HG02642 (cell line): Measurements from ENCODE around the gene AIRE.
"Not testable (repeated sequence)": the region's sequence is repeated elsewhere in the genome, so short reads cannot be mapped to it uniquely, and the experiment has no call there.

Source experiments
- ATAC-seq: cut with Tn5 transposase; IDR thresholded peaks from one replicate; pipeline ENCODE4 v1.9.1; 2021; ENCODE audit warnings: mild to moderate bottlenecking; ENCODE audit not compliant: unreplicated experiment, poor library complexity

Gene AIRE

DNA sequence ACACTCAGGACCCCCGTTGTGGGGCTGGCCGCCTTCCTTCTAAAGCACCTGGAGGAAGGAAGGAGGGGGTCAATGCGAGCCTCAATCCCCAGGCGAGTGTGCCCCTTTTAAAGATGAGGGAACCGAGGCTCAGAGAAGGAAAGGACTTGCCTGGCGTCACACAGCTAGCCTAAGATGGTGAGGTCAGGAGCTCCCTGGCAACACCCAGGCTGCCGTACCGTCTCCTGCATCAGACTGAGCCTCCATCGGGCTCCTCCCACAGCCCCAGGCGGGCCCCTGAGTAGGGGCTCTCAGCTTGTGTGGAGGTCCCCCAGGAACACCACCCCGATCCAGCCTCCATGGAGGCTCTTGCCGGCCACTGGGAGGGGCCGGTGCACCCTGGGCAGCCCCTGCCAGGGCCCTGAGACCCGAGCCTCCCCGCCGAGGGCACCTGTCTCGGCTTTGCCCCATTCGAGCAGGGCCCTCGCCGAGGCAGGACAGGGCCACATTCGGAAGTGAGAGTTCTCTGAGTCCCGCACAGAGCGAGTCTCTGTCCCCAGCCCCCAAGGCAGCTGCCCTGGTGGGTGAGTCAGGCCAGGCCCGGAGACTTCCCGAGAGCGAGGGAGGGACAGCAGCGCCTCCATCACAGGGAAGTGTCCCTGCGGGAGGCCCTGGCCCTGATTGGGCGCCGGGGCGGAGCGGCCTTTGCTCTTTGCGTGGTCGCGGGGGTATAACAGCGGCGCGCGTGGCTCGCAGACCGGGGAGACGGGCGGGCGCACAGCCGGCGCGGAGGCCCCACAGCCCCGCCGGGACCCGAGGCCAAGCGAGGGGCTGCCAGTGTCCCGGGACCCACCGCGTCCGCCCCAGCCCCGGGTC is at the start of gene AIRE:
TSS of gene AIRE (plus strand) at position 739 of the 855 bp plus-strand sequence. CDS start 131 bp downstream, outside the sequence.
- ATAC-seq, result no peak

DNA sequence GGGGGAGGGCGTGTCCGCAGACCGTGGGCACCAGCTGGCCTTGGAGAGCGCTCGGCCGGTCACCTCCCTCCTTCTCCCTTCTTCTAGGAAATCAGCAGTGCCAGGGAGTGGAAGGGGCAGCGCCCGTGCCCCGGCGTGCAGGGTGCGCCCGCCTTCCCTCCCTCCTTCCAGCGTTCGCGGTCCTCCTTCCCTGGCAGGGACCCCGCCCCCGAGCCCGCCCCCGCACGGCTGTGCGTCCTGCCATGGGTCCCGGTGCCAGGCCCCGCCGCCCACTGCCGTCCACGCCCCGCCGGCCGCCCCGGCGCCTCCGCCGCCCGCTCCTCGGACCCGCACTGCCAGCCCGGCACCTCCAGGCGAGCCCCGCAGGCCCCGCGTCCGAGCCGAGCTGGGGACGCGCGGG is 45.3 kb upstream of the AIRE start:
- ATAC-seq, result peak; percentile 20

DNA sequence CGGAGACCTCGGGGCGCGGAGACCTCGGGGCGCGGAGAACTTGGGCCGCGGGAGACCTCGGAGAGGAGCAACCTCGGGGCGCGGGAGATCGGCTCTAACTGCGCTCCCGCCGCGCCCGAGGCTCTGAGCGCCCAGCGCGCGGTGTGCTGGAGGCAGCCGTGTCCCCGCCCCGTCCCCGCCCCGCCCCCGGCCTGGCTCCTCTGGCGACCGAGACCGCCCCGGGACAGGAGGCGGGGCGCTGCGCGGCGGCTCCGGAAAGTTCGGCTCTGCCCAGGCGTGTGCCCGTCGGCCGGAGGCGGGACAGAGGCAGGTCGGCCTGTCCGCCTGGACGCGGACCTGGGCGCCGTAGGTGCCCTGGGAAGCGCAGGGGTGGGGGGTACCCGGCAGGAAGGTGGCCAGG is 44.8 kb upstream of the AIRE start, which contains the start of gene ICOSLG:
TSS of gene ICOSLG (minus strand) at position 102 of the 400 bp plus-strand sequence. CDS start 126 bp downstream, outside the sequence.
- ATAC-seq, result peak; percentile 42

DNA sequence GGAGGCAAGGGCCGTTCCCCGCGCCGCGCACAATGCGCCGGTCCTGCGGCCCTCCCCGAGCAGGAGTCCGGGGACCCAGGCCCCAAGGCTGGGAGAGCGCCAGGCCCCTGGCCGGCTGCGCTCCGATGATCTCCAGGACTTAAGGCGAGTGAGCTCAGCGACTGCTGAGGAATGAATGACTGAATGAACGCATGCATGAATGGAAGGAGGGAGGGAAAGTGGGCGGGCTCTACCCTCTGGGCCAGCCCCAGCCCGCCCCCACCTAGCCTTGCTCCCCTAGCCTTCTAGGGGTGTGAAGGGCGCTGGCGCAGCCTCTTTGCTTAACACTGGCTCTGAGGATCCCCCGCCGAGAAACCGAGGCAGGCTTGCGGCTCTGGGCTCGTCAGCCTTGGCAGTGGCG is 44.4 kb upstream of the AIRE start:
- ATAC-seq, result peak; percentile 32

DNA sequence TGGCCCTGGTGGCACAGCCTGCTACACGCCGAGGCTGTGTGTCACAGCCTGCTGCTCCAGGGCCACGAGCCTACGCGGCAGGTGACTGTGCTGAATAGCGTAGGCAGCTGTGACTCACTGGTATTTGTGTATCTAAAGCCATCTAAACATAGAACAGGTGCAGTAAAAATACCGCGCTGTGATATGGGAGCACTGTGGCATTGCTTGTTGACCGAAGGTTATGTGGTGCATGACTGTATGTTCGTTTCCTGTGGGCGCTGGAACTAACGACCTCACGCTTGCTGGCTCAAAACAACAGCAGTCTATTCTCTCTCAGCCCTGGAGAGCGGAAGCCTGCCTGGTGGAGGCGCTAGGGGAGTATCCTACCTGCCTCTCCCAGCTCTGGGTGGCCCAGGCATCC is 41.7 kb upstream of the AIRE start:
- peak; percentile 51 for ATAC-seq

GRCh38 chr21:44247904-44248303 is 37.8 kb upstream of the AIRE start:
- not testable (repeated sequence) for ATAC-seq

- ATAC-seq, result not testable (repeated sequence)
Measured at GRCh38 chr21:44249204-44250037, 36.3 kb upstream of the AIRE start.

DNA sequence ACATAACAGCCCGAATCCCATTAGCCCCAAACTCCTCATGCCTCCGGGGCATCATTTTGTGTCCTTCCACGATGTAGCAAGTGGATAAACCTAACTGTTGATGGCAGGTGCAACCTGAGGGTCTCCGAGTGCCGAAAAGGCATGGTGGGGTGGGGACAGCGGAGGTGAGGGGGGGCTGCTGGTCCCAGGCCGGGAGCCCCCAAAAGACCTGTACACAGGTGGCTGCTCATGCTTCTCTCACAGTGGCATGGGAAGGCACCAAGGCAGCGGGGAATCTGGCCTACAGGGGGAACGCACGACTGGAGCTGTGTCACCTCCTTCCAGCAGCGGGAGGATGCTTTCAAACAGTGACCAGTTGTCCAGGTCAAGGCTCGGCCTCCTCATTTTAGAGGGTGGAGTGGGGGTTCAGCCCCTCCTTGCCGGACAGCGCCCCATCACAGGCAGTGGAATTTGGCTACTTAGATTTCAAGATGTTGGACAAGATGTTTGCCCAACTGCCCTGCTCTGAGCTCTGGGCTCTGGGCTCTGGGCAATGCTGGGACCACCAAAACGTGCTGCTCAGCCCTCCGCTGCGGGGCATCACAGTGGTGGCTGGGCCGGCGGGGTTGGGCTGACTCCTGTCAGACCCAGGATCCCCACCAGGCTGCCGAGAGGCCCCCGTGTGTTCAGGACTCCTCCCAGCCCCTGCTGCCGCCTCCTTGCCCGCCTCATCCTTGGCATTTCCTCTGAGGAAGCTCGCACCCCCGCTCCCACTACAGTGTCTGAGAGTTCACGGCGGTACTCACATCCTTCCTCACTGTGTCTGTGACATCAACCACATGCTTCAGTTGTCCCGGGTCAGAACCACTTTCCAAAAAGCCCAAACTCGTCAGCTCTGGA is 31.6 kb upstream of the AIRE start:
- no peak for ATAC-seq

GRCh38 chr21:44255511-44255981 is 30.1 kb upstream of the AIRE start:
- ATAC-seq, result no peak

DNA sequence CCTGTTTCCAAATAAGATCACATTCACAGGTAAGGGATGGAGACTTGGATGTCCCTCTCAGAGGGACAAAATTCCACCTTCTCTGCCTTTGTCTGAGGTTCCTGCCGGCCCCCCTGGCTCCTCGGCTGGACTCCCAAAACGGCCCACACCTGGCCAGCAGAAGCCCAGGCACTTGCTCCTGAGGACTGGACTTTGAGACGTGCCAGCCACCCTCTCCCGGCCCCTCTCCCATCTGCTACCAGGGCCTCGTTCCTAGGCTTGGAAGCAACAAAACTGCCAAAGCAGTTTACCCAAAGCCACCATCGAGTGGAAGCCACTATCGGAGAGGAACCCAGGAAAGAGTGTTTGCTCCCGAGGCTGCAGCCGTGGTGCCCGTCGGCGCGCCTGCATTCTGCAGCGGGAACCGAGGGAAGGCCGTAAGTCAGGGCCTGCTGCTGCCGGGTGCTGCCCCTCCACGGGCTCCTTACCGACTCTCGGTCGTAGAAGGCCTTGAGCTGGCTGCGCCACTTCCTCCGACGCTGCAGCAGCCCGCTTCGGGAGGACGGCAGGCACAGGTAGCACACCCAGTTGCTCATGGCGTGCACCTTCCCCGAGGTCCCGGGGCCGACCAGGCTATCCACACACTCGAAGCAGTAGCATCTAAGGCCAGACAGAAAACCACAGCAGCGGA is 27.5 kb upstream of the AIRE start:
- ATAC-seq, result no peak

GRCh38 chr21:44259082-44259705 is 26.5 kb upstream of the AIRE start:
- ATAC-seq, result no peak

DNA sequence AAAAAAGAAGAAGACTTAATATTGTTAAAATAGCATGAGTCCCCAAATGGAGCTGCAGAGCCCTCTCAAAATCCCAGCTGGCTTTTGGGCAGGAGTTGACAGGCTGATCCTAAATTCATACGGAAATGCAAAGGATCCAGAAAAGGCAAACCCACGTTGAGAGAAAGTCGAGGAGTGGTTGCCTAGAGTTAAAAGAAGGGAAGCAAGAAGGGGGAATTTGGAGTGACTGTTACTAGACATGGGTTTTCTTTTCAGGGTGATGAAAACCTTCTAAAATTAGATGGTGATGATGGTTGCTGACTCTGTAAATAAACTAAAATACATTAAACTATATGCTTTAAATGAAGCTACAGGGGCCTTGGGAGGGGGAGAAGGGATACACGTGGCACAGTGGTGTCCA is 25.6 kb upstream of the AIRE start:
- no peak for ATAC-seq

DNA sequence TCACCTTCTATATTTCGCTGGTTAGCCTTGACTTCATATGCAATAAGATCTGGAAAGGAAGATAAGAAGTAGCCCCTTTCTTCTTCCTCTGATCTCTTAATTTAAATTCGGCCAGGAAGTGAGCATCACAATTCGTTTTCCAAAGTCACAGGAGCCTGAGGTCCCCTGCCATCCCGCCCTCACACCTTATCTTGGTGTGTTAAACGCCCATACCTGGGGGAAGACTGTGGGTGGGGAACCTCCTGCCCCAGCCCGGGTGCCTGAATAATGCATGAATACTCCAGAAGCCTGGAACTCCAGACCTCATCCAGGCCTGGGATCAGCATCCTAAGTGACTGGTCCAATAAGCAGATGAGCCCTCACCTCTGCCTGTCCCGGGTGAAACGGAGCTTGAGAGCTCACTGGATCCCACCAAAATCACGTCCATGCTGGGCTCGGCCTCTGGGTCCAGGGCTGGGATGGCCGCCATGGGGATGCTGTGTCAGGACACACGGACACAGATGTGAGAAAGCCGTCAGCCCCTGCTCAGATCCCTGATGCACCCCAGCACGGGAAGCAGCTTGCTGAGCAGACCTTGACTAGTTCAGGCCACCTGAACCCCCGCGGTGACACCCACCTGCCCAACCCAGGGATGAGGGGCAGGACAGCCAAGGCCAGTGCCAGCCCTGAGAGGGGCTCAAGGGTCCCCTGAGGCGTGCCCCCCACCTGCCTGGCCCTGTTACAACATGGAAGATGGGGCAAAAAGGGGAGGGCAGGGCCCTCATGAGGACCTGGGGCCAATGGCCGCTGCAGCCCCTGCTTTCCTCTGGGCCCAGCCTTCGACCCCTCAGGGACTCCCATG is 24.7 kb upstream of the AIRE start:
- ATAC-seq, result no peak

GRCh38 chr21:44261675-44262295 is 23.9 kb upstream of the AIRE start, which contains the start of gene DNMT3L:
DNMT3L (minus strand) TSS chr21:44261897; CDS start chr21:44261259, 638 bp downstream.
- no peak for ATAC-seq

DNA sequence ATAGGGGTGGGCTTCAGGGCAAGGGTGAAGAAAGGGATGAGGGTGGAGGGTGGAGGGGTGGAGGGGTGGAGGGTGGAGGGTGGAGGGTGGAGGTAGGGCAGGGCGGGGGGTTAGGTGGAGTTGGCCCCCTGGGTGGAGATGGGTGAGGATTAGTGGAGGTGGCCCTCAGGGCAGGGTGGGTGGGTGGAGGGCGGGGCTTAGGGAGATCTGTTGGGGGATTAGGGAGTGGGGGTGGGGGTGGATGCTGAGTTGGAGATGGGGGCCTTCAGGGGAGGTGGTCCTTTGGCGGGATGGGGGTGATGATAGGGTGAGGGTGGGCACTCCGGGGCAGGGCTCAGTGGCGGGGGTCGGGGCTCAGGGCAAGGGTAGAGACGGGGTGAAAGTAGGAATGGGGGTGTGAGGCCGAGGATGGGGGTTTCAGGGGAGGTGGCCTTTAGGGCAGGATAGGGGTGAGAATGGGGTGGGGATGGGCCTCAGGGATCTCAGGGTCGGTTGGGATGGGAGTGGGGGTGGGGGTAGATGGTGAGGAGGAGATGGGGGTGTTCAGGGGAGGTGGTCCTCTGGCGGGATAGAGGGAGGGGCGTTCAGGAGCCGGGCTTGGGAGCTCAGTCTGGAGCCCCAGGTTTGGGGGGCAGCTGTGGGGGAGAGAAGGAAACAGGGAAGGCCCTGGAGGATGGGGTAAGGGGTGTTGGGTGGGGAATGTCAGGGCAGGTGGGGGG is 23.2 kb upstream of the AIRE start:
- ATAC-seq, result no peak

GRCh38 chr21:44263221-44263760 is 22.4 kb upstream of the AIRE start:
- no peak for ATAC-seq

GRCh38 chr21:44263768-44264167 is 21.9 kb upstream of the AIRE start:
- no peak for ATAC-seq
